Stimulated activated CD8-positive, alpha-beta memory T cell treated with anti-CD3 and anti-CD28 coated beads, Interleukin-15, amount 100 ng/mL, for 1 hour (primary cell): ENCODE results near the gene NFILZ.
"Not testable (repeated sequence)": the region's sequence is repeated elsewhere in the genome, so short reads cannot be mapped to it uniquely, and the experiment has no call there.

Experiments
- DNase-seq: peaks from one replicate; pipeline ENCODE4 v3.0.0-alpha.2; 2020; ENCODE audit warnings: low read depth

Gene NFILZ

DNA sequence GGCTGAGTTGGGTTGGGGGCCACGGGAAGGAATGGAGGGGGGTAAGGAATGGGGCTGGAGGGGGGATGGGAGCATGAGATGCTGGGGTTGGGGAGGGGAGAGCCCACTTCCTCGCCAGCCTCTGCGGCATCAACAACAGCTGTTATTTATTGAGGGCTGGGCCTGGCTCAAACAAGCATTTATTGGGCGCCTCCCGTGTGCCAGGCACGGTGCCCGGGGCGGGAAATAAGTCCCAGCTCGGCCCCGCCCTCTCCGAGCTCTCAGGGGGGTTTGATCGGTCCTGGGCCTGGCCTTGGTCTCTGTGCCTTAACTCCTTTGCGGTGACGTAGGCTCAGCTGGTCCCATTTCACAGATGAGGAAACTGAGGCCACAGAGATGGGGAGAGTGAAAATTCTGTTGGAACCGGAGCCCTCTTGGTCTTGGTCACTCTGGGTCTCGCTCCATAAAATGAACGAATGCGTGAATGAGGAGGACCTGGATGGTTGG, 19.0 kb upstream of the NFILZ start:
- no peak for DNase-seq

DNA sequence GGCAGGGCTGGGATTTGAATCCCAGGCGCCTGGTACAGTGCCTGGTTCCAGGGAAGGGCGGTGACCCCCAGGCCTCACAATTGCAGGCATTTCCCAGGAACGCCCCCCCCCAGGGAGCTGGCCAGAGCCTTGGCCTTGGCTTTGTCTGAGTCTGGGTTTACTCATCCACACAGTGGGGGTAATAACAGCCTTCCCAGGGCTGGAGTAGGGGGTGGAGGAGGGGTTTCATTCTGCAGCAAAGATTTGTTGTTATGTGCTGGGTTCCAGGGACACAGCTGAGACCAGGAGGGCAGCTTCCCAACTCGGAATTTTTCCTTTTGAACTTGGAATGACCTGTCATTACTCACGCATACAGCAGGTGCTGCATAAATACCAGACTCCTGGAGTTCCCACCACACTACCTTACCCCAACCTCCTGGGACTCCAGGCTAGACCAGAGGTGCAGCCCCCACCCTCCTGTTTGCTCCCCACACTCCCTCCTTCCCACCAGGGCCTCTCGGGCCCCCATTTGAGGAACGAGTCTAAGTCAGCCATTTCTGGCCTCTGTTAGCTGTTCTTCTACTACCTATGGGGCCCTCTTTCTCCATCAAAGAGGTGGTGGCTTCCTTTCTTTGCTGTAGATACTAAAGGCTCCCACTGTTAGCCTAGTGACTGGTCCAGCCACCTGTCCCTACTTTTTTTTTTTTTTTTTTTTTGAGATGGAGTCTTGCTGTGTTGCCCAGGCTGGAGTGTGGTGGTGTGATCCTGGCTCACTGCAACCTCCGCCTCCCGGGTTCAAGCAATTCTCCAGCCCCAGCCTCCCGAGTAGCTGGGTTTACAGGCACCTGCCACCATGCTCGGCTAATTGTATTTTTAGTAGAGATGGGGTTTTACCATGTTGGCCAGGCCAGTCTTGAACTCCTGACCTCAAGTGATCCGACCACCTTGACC, 18.3 kb upstream of the NFILZ start:
- no peak for DNase-seq

DNA sequence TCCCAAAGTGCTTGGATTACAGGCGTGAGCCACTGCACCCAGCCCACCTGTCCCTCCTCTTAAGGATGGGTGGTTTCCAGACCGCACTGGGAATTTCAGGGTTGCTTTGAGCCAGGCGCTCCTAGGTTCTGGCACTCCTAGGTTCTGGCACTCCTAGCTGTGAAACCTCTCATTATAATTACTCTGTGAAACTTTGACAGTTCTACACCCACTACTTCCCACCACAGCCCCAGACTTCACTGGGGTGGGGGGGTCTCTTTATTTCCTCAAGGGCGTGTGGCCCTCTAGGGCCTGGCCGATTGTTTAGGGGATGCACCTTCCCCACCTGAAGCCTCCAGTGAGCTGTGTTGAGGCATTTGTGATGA, 17.6 kb upstream of the NFILZ start:
- no peak for DNase-seq

DNA sequence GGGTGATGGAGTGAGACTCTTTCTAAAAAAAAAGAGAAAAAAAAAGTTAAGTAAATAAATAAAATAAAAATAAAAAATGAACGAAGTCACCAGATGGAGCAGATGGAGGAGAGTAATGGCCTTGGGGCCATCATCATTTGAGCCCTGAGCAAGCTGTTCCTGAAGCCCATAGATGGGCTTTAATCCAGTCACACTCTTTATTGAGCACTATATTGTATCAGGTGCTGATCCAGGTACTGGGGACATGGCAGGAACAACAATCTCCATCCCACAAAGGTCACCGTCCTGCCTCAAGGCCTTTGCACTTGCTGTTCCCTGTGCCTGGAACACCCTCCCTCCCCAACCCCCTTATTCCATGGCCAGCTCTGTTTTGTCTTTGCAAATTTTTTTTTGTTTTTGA, 16.0 kb upstream of the NFILZ start:
- no peak for DNase-seq

DNA sequence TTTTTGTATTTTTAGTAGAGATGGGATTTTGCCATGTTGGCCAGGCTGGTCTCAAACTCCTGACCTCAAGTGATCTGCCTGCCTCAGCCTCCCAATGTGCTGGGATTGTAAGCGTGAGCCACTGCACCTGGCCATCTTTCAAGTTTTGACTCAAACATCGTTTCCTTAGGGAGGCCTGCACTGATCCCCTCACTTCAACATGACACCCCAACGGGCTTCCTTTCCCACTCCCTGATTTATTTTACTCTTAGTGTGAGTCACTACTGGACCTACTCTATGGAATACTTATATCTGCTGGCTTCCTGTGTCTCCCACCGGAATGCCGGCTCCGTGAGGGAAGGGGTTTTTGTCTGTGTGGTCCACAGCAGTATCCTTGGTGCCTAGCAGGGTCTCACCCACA, 15.4 kb upstream of the NFILZ start:
- DNase-seq: no peak

DNA sequence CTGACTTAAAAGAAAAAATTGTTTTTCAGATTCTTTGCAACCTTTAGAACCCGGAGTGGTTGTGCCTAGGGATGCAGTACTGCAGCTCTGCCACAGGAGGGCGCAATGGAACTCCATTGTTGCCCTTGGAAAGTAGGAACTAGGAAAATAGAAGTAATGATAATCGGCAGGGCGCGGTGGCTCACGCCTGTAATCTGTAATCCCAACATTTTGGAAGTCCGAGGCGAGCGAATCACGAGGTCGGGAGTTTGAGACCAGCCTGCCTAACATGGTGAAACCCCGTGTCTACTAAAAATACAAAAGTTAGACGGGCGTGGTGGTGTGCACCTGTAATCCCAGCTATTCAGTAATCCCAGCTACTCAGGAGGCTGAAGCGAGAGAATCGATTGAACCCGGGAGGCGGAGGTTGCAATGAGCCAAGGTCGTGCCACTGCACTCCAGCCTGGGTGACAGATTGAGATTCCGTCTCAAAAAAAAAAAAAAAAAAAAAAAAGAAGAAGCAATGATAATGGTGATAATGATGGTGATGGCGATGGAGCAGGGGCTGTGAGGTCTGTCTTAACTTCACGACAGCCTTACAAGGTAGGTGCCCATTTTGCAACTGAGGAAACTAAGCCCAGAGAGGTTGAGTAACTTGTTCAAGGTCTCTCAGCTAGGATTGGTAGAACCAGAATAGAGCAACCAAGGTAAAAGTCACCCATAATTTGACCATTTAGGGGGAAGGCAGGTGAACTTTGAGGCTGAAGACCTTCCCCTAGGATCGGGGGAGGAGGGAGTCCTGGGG, 14.4 kb upstream of the NFILZ start:
- no peak for DNase-seq

DNA sequence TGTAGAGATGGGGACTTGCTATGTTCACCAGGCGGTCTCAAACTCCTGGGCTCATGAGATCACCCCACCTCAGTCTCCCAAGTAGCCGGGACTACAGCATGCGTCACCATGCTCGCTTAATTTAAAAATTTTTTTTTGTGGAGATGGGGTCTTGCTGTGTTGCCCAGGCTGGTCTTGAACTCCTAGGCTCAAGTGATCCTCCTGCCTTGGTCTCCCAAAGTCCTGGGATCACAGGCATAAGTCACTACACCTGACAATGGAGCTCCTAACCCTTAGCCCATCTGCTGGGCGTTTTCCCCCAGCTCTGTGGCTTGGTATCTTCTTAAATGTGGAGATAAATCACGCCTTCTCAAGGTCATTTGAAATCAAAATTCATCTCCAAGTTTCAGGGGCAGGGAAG, 13.6 kb upstream of the NFILZ start:
- no peak for DNase-seq

DNA sequence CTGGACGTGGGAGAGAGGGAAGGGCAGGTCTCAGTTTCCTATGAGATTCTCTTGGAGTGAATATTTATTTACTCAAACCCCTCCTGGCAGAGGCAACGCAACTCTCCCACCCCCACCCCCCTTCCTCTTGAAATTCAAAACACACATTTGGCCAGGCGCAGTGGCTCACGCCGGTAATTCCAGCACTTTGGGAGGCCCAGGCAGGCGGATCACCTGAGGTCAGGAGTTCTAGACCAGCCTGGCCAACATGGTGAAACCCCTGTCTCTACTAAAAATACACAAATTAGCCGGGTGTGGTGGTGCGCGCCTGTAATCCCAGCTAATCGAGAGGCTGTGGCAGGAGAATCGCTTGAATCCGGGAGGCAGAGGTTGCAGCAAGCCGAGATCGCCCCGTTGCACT, 13.1 kb upstream of the NFILZ start:
- DNase-seq: not testable (repeated sequence)

DNA sequence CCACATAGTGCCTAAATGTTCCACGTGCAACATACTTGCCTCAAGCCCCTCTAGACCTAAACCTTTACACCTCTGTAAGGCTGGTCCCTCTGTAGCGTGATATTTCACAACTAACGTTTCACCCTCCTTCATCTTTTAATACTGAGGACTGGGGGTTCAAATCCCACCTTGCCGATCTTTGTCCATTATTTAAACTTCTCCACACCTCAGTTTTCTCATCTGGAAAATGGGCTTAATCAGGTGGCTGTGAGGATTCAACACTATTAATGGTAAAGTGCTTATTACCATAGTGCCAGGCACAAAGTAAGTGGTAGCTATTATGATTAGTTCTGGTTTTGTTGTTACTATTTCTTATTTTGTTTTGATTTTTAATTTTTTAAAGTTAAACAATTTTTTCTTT, 12.4 kb upstream of the NFILZ start:
- DNase-seq: no peak

DNA sequence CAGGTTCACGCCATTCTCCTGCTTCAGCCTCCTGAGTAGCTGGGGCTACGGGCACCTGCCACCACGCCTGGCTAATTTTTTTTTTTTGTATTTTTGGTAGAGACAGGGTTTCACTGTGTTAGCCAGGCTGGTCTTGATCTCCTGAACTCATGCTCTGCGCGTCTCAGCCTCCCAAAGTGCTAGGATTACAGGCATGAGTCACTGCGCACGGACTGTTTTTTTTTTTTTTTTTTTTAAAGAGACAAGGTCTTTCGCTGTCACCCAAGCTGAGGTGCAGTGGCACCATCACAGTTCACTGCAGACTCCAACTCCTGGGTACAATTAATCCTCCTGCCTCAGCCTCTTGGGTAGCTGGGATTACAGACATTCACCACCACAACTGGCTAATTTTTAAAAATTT, 11.7 kb upstream of the NFILZ start:
- no peak for DNase-seq

DNA sequence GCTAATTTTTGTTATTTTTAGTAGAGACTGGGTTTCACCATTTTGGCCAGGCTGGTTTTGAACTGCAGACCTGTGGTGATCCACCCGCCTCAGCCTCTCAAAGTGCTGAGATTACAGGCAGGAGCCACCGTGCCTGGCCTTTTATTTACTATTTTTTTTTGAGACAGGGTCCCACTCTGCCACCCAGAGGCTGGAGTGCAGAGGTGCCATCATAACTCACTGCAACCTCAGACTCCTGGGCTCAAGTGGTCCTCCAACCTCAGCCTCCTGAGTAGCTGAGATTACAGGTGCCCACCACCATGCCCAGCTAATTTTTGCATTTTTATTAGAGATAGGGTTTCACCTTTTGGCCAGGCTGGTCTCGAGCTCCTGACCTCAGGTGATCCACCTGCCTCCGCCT, 7.5 kb upstream of the NFILZ start:
- not testable (repeated sequence) for DNase-seq

DNA sequence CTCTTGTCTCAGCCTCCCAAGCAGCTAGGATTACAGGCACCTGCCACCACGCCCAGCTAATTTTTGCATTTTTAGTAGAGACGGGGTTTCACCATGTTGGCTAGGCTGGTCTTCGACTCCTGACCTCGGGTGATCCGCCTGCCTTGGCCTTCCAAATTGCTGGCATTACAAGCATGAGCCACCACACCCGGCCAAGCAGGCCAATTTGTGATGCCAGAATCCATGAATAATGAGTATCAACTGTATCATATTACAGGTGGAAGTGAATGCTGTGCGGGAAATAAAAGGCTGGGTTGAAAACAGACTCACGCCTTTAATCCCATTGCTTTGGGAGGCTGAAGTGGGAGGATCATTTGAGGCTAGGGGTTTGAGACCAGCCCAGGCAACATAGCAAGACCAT, 3.6 kb upstream of the NFILZ start:
- no peak for DNase-seq

DNA sequence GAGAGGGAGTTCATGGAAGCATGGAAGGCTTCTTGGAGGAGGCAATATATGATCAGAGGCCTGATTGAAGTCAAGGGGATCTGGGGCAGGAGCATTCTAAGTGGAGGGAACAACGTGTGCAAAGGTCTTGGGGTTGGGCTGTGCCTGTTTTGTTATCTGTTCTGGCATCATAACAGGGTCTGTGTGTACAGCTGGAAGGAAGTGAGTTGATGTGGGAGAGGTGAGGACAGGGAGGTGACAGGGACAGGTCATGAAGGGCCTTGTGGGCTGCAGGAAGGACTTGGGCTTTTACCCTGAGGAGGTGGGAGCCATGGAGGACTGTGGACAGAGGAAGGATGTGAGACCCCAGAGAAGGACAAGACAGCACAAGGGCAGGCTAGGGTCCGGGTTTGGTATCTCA, 1.2 kb upstream of the NFILZ start:
- DNase-seq: no peak

DNA sequence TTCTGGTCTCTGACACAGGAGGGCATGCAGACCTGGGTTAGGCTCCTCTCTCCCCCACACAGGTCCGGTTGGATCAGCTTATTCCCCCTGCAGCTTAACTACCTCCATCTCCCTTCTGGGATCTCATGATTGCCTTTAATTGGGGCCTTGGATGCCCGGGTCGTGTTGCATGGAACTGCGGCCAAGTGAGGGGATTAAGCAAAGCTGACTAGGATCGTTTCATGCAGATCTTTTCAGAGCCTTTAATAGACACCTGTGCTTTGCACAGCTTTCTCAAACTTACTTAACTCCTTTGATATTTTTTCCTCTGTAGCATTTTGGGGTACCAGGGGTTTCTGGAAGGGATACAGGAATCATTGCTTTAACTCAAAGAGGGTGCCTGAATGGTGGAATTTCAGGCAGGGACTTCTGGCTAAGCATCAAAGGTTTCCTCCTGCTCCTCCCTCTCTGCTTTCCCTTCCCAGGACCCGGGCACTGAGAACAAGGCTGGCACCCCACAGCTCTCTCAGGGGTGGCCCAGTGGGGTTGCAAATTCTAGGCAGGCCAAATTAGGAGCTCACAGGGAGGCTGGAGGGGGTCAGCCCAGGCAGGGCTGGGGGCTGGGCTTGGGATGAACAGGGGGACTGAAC, 477 bp downstream of the NFILZ start:
- no peak for DNase-seq

DNA sequence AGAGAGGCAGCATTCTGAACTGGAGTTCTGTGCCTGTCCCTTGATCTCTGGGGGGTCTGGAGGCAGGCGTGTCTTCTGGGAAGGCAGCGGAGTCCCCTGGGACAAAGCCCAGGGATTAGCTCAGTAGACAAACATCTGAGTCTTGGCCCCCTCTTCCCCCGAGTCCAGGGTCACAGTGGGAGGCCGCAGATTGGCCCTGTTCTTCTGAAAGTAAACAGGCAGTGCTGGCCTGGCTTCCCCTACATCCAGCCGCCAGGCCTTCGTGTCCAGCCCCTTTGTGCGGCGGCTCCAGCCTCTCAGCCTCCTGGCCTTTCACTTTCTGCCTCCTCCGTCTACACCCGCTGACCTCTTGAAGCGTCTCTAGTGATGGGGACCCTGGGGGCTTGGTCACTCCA, 989 bp downstream of the NFILZ start:
- DNase-seq: no peak

DNA sequence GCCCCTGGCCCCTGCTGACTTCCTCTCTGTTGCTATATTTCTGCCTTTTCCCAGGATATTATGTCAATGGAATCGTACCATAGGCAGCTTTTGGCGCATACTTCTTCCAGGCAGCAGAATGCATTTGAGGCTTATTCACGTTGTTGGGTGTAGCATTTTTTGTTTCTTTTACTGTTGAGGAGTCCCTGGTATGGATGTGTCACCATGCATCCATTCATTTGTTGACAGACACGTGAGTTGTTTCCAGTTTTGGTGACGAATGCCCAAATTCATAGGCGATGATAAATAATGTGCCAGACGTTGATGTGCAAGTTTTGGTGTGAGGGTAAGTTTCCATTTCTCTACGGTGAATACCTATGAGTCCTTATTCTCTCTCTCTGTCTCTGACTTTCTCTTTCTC, 5.0 kb downstream of the NFILZ start:
- no peak for DNase-seq

DNA sequence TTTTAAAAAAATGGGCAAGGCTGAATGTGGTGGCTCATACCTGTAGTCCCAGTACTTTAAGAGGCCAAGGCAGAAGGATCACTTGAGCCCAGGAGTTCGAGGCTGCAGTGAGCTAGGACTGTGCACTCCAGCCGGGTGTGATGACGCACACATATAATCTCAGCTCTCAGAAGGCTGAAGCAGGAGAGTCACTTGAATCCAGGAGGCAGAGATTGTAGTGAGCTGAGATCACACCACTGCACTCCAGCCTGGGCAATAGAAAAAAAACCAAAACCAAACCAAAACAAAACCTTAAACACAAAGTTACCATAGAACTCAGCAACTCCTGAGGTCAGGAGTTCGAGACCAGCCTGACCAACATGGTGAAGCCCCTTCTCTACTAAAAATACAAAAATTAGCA, 6.6 kb downstream of the NFILZ start:
- not testable (repeated sequence) for DNase-seq

DNA sequence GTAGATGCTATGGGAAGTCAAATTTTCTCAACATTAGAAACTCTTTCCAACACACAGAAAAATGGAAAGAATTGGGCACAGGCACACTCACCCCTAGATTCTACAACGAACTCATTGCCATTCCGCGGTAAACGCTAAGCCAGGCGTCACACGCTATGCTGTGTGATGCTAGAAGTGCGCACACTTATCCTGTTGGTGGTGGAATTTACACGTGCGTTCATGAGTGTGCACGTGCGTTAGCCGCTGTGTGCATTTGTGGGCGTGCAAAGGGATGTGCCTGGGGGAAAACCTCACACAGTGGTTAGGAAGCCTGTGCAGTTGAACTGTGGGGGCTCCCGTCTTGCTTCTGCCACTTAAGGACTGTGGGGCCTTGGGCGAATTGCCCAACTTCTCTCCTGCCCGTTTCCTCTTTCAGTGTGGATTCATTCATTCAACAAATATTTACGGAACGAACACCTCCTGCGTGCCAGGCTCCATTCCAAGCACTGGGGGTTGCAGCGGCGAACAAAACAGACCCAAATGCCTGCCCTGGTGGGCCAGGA, 7.7 kb downstream of the NFILZ start:
- no peak for DNase-seq

DNA sequence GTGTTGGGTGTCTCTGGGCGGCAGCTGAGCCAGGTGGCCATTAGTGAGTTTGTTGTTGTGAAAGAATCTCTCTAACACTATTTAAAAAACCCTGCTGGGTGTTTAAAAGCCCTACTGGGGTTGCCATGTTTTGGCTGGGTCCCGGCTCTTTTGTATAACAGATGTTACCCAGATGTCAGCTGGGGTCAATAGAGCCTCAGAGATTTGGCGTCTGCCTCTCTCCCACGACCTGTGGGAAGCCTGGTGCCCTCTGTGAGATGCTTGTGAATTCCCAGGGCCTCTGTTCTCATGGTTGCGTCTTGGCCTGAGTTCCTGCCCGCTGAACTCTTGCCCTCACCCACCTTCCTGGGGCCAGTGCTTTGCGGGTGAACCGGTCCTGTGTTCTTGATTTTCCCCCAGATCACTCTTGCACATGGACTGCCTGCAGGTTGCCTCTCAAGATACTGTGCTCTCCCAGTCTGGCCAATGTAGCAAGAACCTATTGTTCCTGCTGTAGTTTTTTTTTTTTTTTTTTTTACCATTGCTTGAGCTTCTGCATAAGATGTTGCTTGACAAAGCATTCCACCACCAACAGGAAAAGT, 9.5 kb downstream of the NFILZ start:
- DNase-seq: no peak

DNA sequence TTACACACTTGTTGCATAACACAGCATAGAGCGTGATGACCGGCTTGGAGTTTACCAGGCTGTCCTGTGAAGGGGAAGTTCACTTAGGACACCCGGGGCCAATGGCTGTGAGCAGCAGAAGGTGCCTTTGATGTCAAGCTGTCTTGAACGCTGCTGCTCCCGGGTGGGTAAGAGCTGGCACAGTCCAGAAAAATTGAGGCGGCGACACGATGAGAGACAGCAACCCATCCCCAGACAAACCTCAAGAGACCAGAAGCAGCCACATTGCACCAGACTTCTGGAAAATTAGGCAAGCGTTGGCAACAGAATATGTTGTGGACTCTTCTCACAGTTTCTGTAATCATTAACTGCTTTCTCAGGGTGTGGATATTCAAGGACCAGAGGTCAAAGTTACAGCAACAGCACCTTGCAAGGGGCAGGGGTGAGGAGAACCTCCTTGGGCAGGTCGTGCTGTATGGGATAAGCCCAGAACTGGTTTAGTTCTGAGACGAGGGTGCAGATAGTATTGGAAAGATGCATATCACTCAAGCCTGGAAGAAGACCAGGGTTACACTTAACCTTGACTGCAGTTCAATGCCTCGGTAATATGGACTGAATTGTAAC, 10.1 kb downstream of the NFILZ start:
- no peak for DNase-seq

DNA sequence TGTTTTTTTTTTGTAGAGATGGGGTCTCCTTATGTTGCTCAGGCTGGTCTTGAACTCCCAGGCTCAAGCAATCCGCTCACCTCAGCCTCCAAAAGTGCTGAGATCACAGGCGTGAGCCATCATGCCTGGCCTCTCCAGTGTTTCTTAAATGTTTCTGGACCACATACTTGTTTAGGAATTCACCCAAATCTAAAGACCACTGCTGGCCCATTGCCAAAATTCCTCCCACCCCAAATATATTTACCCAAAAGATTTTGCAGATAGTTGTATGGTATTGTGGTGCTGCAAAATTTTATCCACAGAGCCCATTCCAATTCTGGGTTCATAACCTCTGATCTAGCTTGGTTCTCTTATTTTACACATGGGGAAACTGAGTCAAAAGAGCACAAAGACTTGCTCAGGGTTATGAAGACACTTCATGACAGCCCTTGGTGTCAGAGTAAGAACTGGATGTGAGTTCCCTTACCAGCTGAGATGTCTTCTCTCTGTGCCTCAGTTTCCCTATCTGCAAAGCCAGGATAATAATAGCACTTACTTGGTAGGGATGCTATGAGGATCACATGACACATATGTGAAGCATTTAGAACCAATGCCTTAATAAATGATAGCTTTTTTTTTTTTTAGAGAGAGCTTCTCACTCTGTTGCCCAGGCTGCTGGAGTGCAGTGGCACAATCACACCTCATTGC, 10.9 kb downstream of the NFILZ start:
- no peak for DNase-seq
